OCI-LY7 (cell line): ENCODE measurements around the gene PLXNC1. TPM values are rescaled to one million over a fixed set of nuclear protein-coding genes. Genes with fewer than 3 reads are reported as not detected.

Experiments
- BruUV-seq: library from RNA; stranded (reverse); fragments of 400-500 nt; replicated peaks from 2 replicates; lab custom pipeline; 2021; lab: Mats Ljungman, UMichigan
- CTCF ChIA-PET: fragments of 300-600 bp; sonication (Branson Sonifier 250); formaldehyde crosslinking; loops from one replicate; lab custom pipeline; 2022; ENCODE audit warnings: antibody characterized with exemption; ENCODE audit not compliant: unreplicated experiment; lab: Charles Lee
- POLR2A ChIA-PET: fragments of 300-600 bp; sonication (Branson Sonifier 250); formaldehyde crosslinking; loops from one replicate; lab custom pipeline; 2022; ENCODE audit warnings: antibody characterized with exemption; lab: Charles Lee
- DNase-seq: peaks from one replicate; pipeline ENCODE4 v3.0.0-alpha.2; 2015; ENCODE audit warnings: low spot score
- H2AFZ ChIP-seq: fragments of 200-600 bp; sonication (generic), shearing (Covaris generic); 2 replicates; pipeline ENCODE4 v1.6.1; 2014; ENCODE audit warnings: mild to moderate bottlenecking, antibody characterized with exemption, low read length, moderate library complexity
- H3K27ac ChIP-seq: fragments of 200-600 bp; sonication (generic); 2 replicates; pipeline ENCODE4 v1.5.1; 2014; ENCODE audit warnings: mixed run types, low read depth, mild to moderate bottlenecking, moderate library complexity, low read length, inconsistent platforms; ENCODE audit not compliant: poor library complexity, severe bottlenecking
- H3K36me3 ChIP-seq: fragments of 200-600 bp; sonication (generic); 2 replicates; pipeline ENCODE4 v1.6.1; 2014; ENCODE audit warnings: mild to moderate bottlenecking, antibody characterized with exemption, low read length, moderate library complexity, mixed read lengths; ENCODE audit not compliant: insufficient read depth
- H3K4me1 ChIP-seq: fragments of 200-600 bp; sonication (generic); 2 replicates; pipeline ENCODE4 v1.5.1; 2014; ENCODE audit warnings: mild to moderate bottlenecking, low read length; ENCODE audit not compliant: insufficient read depth, poor library complexity, severe bottlenecking
- H3K4me2 ChIP-seq: fragments of 200-600 bp; sonication (generic); 2 replicates; pipeline ENCODE4 v1.6.1; 2014; ENCODE audit warnings: mild to moderate bottlenecking, low read length
- H3K4me3 ChIP-seq: fragments of 200-600 bp; sonication (generic); 2 replicates; pipeline ENCODE4 v1.5.1; 2014; ENCODE audit warnings: mild to moderate bottlenecking, low read depth, low read length; ENCODE audit not compliant: poor library complexity, severe bottlenecking
- H3K79me2 ChIP-seq: fragments of 200-600 bp; sonication (generic); 2 replicates; pipeline ENCODE4 v1.6.1; 2016; ENCODE audit warnings: low read depth, mild to moderate bottlenecking, low read length, moderate library complexity, mixed read lengths; ENCODE audit not compliant: insufficient read depth
- H3K9me2 ChIP-seq: fragments of 200-600 bp; sonication (generic); 2 replicates; pipeline ENCODE4 v1.6.1; 2016; ENCODE audit warnings: mild to moderate bottlenecking, low read length, mixed read lengths; ENCODE audit not compliant: insufficient read depth
- H3K9me3 ChIP-seq: fragments of 200-600 bp; sonication (generic); 2 replicates; pipeline ENCODE4 v1.6.1; 2014; ENCODE audit warnings: mild to moderate bottlenecking, mixed run types, low read length, mixed read lengths
- H4K20me1 ChIP-seq: fragments of 200-600 bp; sonication (generic); 2 replicates; pipeline ENCODE4 v1.6.1; 2014; ENCODE audit warnings: mild to moderate bottlenecking, antibody characterized with exemption, low read length, moderate library complexity, mixed read lengths; ENCODE audit not compliant: insufficient read depth
- CTCF ChIP-seq: fragments of 200-600 bp; sonication (generic); conservative IDR thresholded peaks from 2 replicates; pipeline ENCODE4 v1.5.1; 2014; ENCODE audit warnings: mild to moderate bottlenecking, antibody characterized with exemption, low read length, moderate library complexity, mixed read lengths
- EZH2phosphoT487 ChIP-seq: fragments of 200-600 bp; sonication (generic); IDR thresholded peaks from 2 replicates; pipeline ENCODE4 v1.6.1; 2018; ENCODE audit warnings: low read depth, borderline replicate concordance, mild to moderate bottlenecking, mixed run types, antibody characterized with exemption, low read length, moderate library complexity, mixed read lengths
- intact Hi-C: fragments of 100-400 bp; cut with micrococcal nuclease; formaldehyde crosslinking; loops from one replicate; pipeline ENCODE4 v1.10.0; 2022; ENCODE audit not compliant: unreplicated experiment
- total RNA-seq, 2 experiments: library from RNA; depleted of rRNA in 1 of 2; stranded (reverse); fragments of >200 nt in 1 of 2; shearing (Covaris generic) in 1 of 2; gene quantifications; 2 replicates each; pipeline ENCODE4 v1.2.3, GENCODE V29; 2014 to 2022

Gene PLXNC1
- total RNA-seq, 2 experiments from 2014 or later: 4.5 to 8.0 TPM

- intact Hi-C loops: no loop called here
- H2AFZ ChIP-seq: no peak overlapping the region; the same call in 1 of the 2 replicates
- DNase-seq: no peak
- peak overlapping the region; percentile 96 for H3K27ac ChIP-seq
- H3K4me1 ChIP-seq: peaks cover 57% of the 10 kb centered on the region
- no peaks in the 10 kb centered on the region for H3K9me3 ChIP-seq
- H3K36me3 ChIP-seq: no peaks in the 10 kb centered on the region
- no peaks in the 10 kb centered on the region; the same call in 1 of the 2 replicates for H3K79me2 ChIP-seq
- no peaks in the 10 kb centered on the region for H4K20me1 ChIP-seq
- no peak overlapping the region for H3K4me3 ChIP-seq
- no peaks in the 10 kb centered on the region for H3K9me2 ChIP-seq
- ChIA-PET CTCF (interaction anchor here (1.0 kb wide), 1 partner anchor 11 kb away, joined by 4 read pairs; no protein-coding TSS in a partner anchor), POLR2A (interaction anchor here (1.3 to 8.1 kb wide), 7 partner anchors 12 to 49 kb away, joined by 3 to 68 read pairs (median 8); no protein-coding TSS in a partner anchor)
- no peak for TF ChIP-seq CTCF
- TF ChIP-seq EZH2phosphoT487: no peak
- peak overlapping the region; percentile 99 for H3K4me2 ChIP-seq
- BruUV-seq: no TSS peak
Observed at GRCh38 chr12:94209240-94209639, 60.9 kb downstream of the PLXNC1 start.

GRCh38 chr12:94211021-94211420 lies 62.6 kb downstream of the PLXNC1 start:
- Histone ChIP-seq H3K79me2 (no peaks in the 10 kb centered on the region; the same call in 1 of the 2 replicates), H3K27ac (no peak overlapping the region), H3K4me2 (no peak overlapping the region), H3K4me1 (peaks cover 39% of the 10 kb centered on the region), H3K9me3 (no peaks in the 10 kb centered on the region), H2AFZ (no peak overlapping the region), H3K9me2 (no peaks in the 10 kb centered on the region), H4K20me1 (no peaks in the 10 kb centered on the region), H3K4me3 (no peak overlapping the region), H3K36me3 (no peaks in the 10 kb centered on the region)
- TF ChIP-seq CTCF (no peak), EZH2phosphoT487 (no peak)
- no TSS peak for BruUV-seq
- intact Hi-C loops: no loop called here
- ChIA-PET POLR2A (interaction anchor here (0.8 to 8.1 kb wide), 6 partner anchors 11 to 59 kb away, joined by 3 to 68 read pairs (median 4); no protein-coding TSS in a partner anchor), CTCF (no interaction called here)
- DNase-seq: no peak

GRCh38 chr12:94218233-94218632 lies 69.9 kb downstream of the PLXNC1 start:
- no peak for TF ChIP-seq CTCF
- Histone ChIP-seq H3K4me2 (no peak overlapping the region), H3K9me3 (no peaks in the 10 kb centered on the region), H3K36me3 (no peaks in the 10 kb centered on the region), H4K20me1 (no peaks in the 10 kb centered on the region), H3K4me3 (no peak overlapping the region), H2AFZ (no peak overlapping the region), H3K9me2 (no peaks in the 10 kb centered on the region), H3K79me2 (no peaks in the 10 kb centered on the region), H3K4me1 (peaks cover 22% of the 10 kb centered on the region), H3K27ac (no peak overlapping the region)
- ChIA-PET POLR2A (interaction anchor here (0.6 to 1.4 kb wide), 2 partner anchors 10 to 95 kb away, joined by 4 read pairs; no protein-coding TSS in a partner anchor), CTCF (no interaction called here)
- no peak for DNase-seq
- BruUV-seq: no TSS peak
- intact Hi-C loops: no loop called here
